ENCODE measurements around the gene LSAMP. TPM values are rescaled to one million over a fixed set of nuclear protein-coding genes. Genes with fewer than 3 reads are reported as not detected.

The LSAMP gene
- total RNA-seq, 6 donors from 2014 or later, result 7.1 to 28.1 (median 13.4) TPM

DNA sequence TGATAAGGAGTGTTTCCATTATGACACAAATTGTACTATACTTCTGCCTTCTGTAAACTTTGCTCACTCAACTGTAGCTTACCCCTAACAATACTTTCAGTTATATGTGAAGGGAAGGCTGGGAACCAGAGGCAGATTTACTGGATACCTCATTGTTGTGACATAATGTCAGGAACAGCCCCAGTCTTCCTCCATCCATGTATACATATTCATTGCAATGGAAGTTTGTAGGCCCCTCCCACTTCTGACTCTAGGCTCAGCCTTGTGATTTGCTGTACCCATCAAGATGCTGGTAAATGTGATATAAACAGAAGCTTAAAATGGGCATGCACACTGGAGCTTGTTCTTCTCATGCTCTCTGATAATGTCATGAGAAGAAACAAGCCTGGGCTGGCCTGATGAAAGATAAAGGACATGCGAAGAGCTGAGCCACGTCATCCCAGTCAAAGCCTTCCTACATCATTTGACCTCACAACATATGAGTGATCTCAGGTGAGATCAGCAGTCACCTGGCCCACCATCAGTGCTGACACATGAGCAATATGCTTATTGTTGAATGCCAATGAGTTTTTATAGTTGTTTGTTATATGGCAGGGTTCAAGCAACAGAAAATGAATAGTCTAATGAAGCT is 554.2 kb downstream of the LSAMP start:
- Histone ChIP-seq H3K4me3 (no peak overlapping the region), H3K36me3 (no peaks in the 10 kb centered on the region), H3K27ac (no peak overlapping the region), H3K27me3 (no peaks in the 10 kb centered on the region), H3K4me1 (no peaks in the 10 kb centered on the region), H3K9me3 (no peaks in the 10 kb centered on the region)
- no peak for ATAC-seq (ENCODE audit: low FRiP score in 2 of 2)
- TF ChIP-seq POLR2A (IDR thresholded peaks at IDR 0.05), result no peak
- TF ChIP-seq EP300 (IDR thresholded peaks at IDR 0.05), result no peak
- TF ChIP-seq POLR2AphosphoS5 (IDR thresholded peaks at IDR 0.05), result no peak
- TF ChIP-seq, protein P1, sequence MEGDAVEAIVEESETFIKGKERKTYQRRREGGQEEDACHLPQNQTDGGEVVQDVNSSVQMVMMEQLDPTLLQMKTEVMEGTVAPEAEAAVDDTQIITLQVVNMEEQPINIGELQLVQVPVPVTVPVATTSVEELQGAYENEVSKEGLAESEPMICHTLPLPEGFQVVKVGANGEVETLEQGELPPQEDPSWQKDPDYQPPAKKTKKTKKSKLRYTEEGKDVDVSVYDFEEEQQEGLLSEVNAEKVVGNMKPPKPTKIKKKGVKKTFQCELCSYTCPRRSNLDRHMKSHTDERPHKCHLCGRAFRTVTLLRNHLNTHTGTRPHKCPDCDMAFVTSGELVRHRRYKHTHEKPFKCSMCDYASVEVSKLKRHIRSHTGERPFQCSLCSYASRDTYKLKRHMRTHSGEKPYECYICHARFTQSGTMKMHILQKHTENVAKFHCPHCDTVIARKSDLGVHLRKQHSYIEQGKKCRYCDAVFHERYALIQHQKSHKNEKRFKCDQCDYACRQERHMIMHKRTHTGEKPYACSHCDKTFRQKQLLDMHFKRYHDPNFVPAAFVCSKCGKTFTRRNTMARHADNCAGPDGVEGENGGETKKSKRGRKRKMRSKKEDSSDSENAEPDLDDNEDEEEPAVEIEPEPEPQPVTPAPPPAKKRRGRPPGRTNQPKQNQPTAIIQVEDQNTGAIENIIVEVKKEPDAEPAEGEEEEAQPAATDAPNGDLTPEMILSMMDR (IDR thresholded peaks at IDR 0.05), result no peak
- 87 to 94% methylated on average over 2 of the region's 2 CpGs for WGBS, 2 donors
- no peak for DNase-seq

DNA sequence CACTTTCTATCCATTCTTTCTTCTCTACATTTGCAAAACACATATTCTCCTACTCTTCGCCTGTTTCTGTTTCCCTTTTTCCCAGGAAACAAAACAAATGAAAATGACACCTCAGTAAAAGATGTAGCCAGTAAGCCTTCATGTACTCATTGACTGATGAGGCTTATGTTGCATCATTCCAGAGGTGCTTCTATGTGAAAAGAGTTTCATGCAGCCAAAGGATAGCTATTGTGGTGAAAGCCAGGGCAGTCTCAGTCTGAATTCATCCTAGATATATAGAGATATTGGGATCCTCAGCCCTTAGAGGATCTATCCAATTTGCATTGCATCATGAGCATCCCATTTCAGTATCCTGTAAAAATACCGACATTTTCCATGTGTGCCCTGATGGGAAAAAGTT is 554.7 kb downstream of the LSAMP start:
- 74 to 82% methylated on average over 2 of the region's 2 CpGs for WGBS, 2 donors
- Histone ChIP-seq H3K4me1 (no peaks in the 10 kb centered on the region), H3K27me3 (no peaks in the 10 kb centered on the region), H3K4me3 (no peak overlapping the region), H3K36me3 (no peaks in the 10 kb centered on the region), H3K27ac (no peak overlapping the region), H3K9me3 (no peaks in the 10 kb centered on the region)
- TF ChIP-seq EP300 (IDR thresholded peaks at IDR 0.05), result no peak
- TF ChIP-seq, protein P1 (IDR thresholded peaks at IDR 0.05), result no peak
- DNase-seq (no peak), ATAC-seq (ENCODE audit: low FRiP score in 2 of 2) (no peak)

DNA sequence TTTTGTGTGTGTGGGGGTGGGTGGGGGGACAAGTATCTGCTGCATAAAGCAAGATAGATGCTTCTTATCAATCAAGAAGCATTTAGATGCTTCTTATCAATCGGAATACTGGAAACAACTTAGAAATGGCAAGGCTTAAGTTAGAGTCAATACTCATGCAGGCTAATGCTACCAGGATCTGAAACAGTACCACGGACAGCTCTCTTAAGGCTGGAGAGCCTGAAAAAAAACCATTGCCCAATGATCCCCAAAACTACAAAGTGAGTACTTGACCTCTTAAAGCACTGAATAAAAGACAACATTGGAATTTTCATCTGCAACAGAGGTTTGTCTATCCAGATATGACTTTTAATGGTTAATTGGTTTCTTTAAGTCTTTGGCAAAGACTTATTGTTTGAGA is 559.7 kb downstream of the LSAMP start:
- TF ChIP-seq POLR2AphosphoS5 (IDR thresholded peaks at IDR 0.05) (no peak), EP300 (IDR thresholded peaks at IDR 0.05) (no peak), POLR2A (IDR thresholded peaks at IDR 0.05) (no peak)
- TF ChIP-seq, protein P1 (IDR thresholded peaks at IDR 0.05), result no peak
- ATAC-seq (ENCODE audit: low FRiP score in 2 of 2) (no peak), DNase-seq (no peak)
- H3K36me3 ChIP-seq, result no peaks in the 10 kb centered on the region
- 50 to 65% methylated on average over 2 of the region's 2 CpGs for WGBS, 2 donors
- H3K27ac ChIP-seq, result no peak overlapping the region
- no peaks in the 10 kb centered on the region for H3K9me3 ChIP-seq
- H3K4me3 ChIP-seq, result no peak overlapping the region
- no peaks in the 10 kb centered on the region for H3K4me1 ChIP-seq
- no peaks in the 10 kb centered on the region for H3K27me3 ChIP-seq

DNA sequence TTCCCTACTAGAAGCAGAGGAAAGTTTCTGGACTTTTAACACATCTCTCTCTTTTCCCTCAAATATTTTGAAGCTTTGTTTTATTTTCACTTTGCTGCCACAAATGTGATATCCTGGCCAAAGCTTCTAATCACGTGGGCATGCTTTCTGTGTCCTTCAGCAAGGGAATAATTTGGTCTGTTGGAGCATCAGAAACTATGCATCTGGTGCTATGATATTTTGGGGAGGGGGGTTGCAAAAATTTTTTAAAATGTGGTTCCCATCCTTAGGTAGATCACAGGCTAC is 567.7 kb downstream of the LSAMP start:
- ATAC-seq (ENCODE audit: low FRiP score in 2 of 2), result no peak
- no peak for DNase-seq
- Histone ChIP-seq H3K27ac (no peak overlapping the region), H3K4me1 (peaks cover 0 to 5% (median 4%) of the 10 kb centered on the region in 4 donors), H3K4me3 (peak overlapping the region in 2 of 4 donors; percentile 2 to 24), H3K36me3 (no peaks in the 10 kb centered on the region), H3K27me3 (no peaks in the 10 kb centered on the region), H3K9me3 (no peaks in the 10 kb centered on the region)
- no peak for TF ChIP-seq POLR2A (IDR thresholded peaks at IDR 0.05)
- TF ChIP-seq, protein P1 (IDR thresholded peaks at IDR 0.05), result no peak
- no peak for TF ChIP-seq POLR2AphosphoS5 (IDR thresholded peaks at IDR 0.05)
- no peak for TF ChIP-seq EP300 (IDR thresholded peaks at IDR 0.05)
- 15 to 32% methylated on average over 1 of the region's 1 CpG for WGBS, 2 donors

DNA sequence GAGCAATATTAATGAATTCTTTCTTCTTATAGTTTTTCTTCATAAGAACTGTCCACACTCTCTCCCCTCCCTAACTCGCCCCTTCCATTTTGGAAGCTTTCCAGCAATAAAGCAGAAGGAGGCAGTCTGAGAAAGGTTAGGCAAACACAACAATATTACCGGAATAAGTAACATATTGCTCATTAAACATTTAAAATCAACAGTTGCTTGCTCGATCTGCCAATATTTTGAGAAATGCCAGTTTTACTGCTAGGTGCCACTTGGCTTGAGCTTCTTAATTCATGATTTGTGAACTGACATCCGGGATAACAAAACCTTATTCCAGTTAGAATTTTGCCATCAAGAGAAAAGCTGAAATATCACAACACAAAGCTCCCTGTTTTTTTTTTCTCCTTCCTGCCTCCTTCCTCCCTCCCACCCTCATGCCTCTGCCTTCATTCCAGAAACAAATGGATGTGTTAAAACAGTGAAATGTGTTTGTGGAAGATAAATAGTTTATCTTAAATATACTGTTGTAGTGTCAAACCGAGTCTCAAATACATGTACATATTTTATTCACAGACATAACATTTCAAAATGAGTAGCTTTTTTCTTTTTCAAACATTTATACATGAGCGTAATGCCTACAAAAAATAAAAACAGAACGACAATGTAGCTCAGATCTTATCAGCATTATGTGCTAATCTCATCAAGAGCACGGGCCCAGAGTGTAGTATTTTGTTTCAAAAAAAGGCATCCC is 568.2 kb downstream of the LSAMP start:
- H3K36me3 ChIP-seq, result no peaks in the 10 kb centered on the region
- H3K4me1 ChIP-seq, result peaks cover 0 to 5% (median 4%) of the 10 kb centered on the region in 4 donors
- H3K27ac ChIP-seq, result no peak overlapping the region
- DNase-seq, result no peak
- peak overlapping the region in 2 of 4 donors; percentile 2 to 24 for H3K4me3 ChIP-seq
- WGBS, 2 donors, result 9 to 12% methylated on average over 8 of the region's 8 CpGs
- TF ChIP-seq POLR2AphosphoS5 (IDR thresholded peaks at IDR 0.05) (no peak), EP300 (IDR thresholded peaks at IDR 0.05) (no peak), POLR2A (IDR thresholded peaks at IDR 0.05) (no peak)
- TF ChIP-seq, protein P1 (IDR thresholded peaks at IDR 0.05), result no peak
- no peak for ATAC-seq (ENCODE audit: low FRiP score in 2 of 2)
- no peaks in the 10 kb centered on the region for H3K27me3 ChIP-seq
- no peaks in the 10 kb centered on the region for H3K9me3 ChIP-seq
